ENCODE results near the gene CHIA. TPM values are rescaled to one million over a fixed set of nuclear protein-coding genes. Genes with fewer than 3 reads are reported as not detected.

CHIA gene
- total and polyA plus RNA-seq, 2 donors (not counting 3 experiments of a cell fraction or from before 2014, with no cell fraction given) = not detected

DNA sequence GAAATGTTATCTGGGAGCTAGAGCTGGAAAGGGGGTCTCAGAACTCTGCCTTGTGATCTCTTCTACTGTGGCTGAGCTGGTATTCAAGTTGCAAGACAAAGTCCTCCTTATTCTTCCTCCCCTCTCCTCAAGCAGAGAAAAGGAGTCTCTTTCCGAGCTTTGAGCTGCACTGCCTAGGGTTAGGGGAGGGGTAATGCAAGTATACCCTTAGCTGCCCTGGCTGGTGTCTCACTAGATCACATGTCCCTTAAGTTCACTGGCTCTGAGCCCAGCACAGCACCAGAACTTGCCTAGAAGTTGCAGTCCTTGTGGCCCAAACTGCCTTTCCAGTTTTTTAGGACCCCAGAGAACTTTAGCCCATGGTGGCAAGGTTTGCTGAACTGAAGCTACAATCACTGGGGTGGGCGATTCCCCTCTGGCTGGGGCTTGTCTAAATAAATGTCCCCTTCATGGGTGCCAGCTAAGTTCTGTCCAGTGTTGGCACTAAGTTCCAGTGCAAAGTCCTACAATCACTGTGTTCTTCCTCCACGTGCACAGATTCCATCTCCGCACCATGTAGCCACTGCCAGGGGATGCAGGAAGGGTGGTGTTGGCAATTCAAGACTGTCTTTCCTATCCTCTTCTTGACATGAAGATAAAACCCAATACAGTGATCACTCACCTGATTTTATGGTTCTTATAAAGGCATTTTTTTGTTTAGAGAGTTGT, 22.7 kb upstream of the CHIA start:
- H3K9me3 ChIP-seq (replicated peaks; ENCODE audit: control insufficient read depth, insufficient read depth, low read length) = no peaks in the 10 kb centered on the region
- H3K79me2 ChIP-seq (ENCODE audit: control insufficient read depth, insufficient read depth, low read length) = no peaks in the 10 kb centered on the region
- CTCF ChIA-PET = no interaction called here
- H3K4me2 ChIP-seq (ENCODE audit: insufficient read depth, low read length) = no peak overlapping the region
- H2AFZ ChIP-seq (ENCODE audit: low read depth, low read length) = no peak overlapping the region
- TF ChIP-seq GATA2 (IDR thresholded peaks at IDR 0.05; ENCODE audit: insufficient read depth, insufficient read length, low read depth, low read length) = no peak
- TF ChIP-seq, protein P1, sequence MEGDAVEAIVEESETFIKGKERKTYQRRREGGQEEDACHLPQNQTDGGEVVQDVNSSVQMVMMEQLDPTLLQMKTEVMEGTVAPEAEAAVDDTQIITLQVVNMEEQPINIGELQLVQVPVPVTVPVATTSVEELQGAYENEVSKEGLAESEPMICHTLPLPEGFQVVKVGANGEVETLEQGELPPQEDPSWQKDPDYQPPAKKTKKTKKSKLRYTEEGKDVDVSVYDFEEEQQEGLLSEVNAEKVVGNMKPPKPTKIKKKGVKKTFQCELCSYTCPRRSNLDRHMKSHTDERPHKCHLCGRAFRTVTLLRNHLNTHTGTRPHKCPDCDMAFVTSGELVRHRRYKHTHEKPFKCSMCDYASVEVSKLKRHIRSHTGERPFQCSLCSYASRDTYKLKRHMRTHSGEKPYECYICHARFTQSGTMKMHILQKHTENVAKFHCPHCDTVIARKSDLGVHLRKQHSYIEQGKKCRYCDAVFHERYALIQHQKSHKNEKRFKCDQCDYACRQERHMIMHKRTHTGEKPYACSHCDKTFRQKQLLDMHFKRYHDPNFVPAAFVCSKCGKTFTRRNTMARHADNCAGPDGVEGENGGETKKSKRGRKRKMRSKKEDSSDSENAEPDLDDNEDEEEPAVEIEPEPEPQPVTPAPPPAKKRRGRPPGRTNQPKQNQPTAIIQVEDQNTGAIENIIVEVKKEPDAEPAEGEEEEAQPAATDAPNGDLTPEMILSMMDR (IDR thresholded peaks at IDR 0.05; ENCODE audit: extremely low read depth in 1 of 2, insufficient read depth in 1 of 2, low read depth in 1 of 2, low read length in 2 of 2) = no peak
- no TSS peak for BruUV-seq (replicated peaks)
- dilution Hi-C loops (cut with MboI; ENCODE audit: extremely low pct_ligation_motif_present, low sequenced_read_pairs) = no loop called here
- H3K27me3 ChIP-seq (ENCODE audit: control insufficient read depth in 2 of 2, insufficient read depth in 2 of 2, low read length in 2 of 2) = peaks cover 26 to 27% of the 10 kb centered on the region in 2 experiments
- no peak overlapping the region for H3K27ac ChIP-seq (ENCODE audit: insufficient read depth, low read depth, low read length)
- POLR2A ChIA-PET = no interaction called here
- H3K4me3 ChIP-seq (replicated peaks in 1 of 3; ENCODE audit: insufficient read depth in 1 of 3, low read depth in 1 of 3, low read length in 3 of 3) = no peak overlapping the region
- H3K4me1 ChIP-seq (ENCODE audit: control insufficient read depth, extremely low read depth, insufficient read depth, low read length) = no peaks in the 10 kb centered on the region
- H4K20me1 ChIP-seq (replicated peaks; ENCODE audit: control insufficient read depth, extremely low read depth, insufficient read depth, low read length) = no peaks in the 10 kb centered on the region
- no peak overlapping the region for H3K9ac ChIP-seq (replicated peaks; ENCODE audit: extremely low read depth, insufficient read depth, low read length)
- no peaks in the 10 kb centered on the region for H3K36me3 ChIP-seq (ENCODE audit: control insufficient read depth in 2 of 2, extremely low read depth in 1 of 2, insufficient read depth in 2 of 2, low read length in 2 of 2)
- no peaks in the 10 kb centered on the region for H3K9me1 ChIP-seq (replicated peaks; ENCODE audit: control insufficient read depth, extremely low read depth, insufficient read depth, low read length)
- DNase-seq (ENCODE audit: low read depth, low spot score) (no peak), FAIRE-seq (no peak)
- intact Hi-C loops (cut with micrococcal nuclease) = no loop called here

- no peak for DNase-seq (ENCODE audit: low read depth, low spot score)
- no peak for FAIRE-seq
- H3K36me3 ChIP-seq (ENCODE audit: control insufficient read depth in 2 of 2, extremely low read depth in 1 of 2, insufficient read depth in 2 of 2, low read length in 2 of 2) = no peaks in the 10 kb centered on the region
- CTCF ChIA-PET = no interaction called here
- POLR2A ChIA-PET = no interaction called here
- H2AFZ ChIP-seq (ENCODE audit: low read depth, low read length) = no peak overlapping the region
- no peaks in the 10 kb centered on the region for H4K20me1 ChIP-seq (replicated peaks; ENCODE audit: control insufficient read depth, extremely low read depth, insufficient read depth, low read length)
- TF ChIP-seq POLR2A (IDR thresholded peaks at IDR 0.05; ENCODE audit: low read depth, low read length) (no peak), FOS (IDR thresholded peaks at IDR 0.05; ENCODE audit: borderline replicate concordance, insufficient read depth, low read length) (no peak), POLR2AphosphoS5 (IDR thresholded peaks at IDR 0.05; ENCODE audit: insufficient read depth, low read depth, low read length) (no peak), JUN (IDR thresholded peaks at IDR 0.05; ENCODE audit: borderline replicate concordance, insufficient read depth, insufficient read length, low read depth) (no peak), MYC (IDR thresholded peaks at IDR 0.05; ENCODE audit: low read depth, low read length) (no peak), EZH2 (IDR thresholded peaks at IDR 0.05; ENCODE audit: borderline replicate concordance, low read depth, low read length, severe bottlenecking) (no peak), GATA2 (IDR thresholded peaks at IDR 0.05; ENCODE audit: insufficient read depth, insufficient read length, low read depth, low read length) (no peak)
- TF ChIP-seq, protein P2, sequence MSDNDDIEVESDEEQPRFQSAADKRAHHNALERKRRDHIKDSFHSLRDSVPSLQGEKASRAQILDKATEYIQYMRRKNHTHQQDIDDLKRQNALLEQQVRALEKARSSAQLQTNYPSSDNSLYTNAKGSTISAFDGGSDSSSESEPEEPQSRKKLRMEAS (IDR thresholded peaks at IDR 0.05; ENCODE audit: insufficient read depth, insufficient read length) = no peak
- TF ChIP-seq, protein P1 (IDR thresholded peaks at IDR 0.05; ENCODE audit: extremely low read depth in 1 of 2, insufficient read depth in 1 of 2, low read depth in 1 of 2, low read length in 2 of 2) = no peak
- no peak overlapping the region for H3K27ac ChIP-seq (ENCODE audit: insufficient read depth, low read depth, low read length)
- intact Hi-C loops (cut with micrococcal nuclease) (no loop called here), dilution Hi-C loops (cut with MboI; ENCODE audit: extremely low pct_ligation_motif_present, low sequenced_read_pairs) (no loop called here)
- H3K9ac ChIP-seq (replicated peaks; ENCODE audit: extremely low read depth, insufficient read depth, low read length) = no peak overlapping the region
- no peak overlapping the region for H3K4me2 ChIP-seq (ENCODE audit: insufficient read depth, low read length)
- peaks cover 26 to 27% of the 10 kb centered on the region in 2 experiments for H3K27me3 ChIP-seq (ENCODE audit: control insufficient read depth in 2 of 2, insufficient read depth in 2 of 2, low read length in 2 of 2)
- H3K9me3 ChIP-seq (replicated peaks; ENCODE audit: control insufficient read depth, insufficient read depth, low read length) = no peaks in the 10 kb centered on the region
- H3K79me2 ChIP-seq (ENCODE audit: control insufficient read depth, insufficient read depth, low read length) = no peaks in the 10 kb centered on the region
- BruUV-seq (replicated peaks) = no TSS peak
- H3K4me3 ChIP-seq (replicated peaks in 1 of 3; ENCODE audit: insufficient read depth in 1 of 3, low read depth in 1 of 3, low read length in 3 of 3) = no peak overlapping the region
- H3K9me1 ChIP-seq (replicated peaks; ENCODE audit: control insufficient read depth, extremely low read depth, insufficient read depth, low read length) = no peaks in the 10 kb centered on the region
- no peaks in the 10 kb centered on the region for H3K4me1 ChIP-seq (ENCODE audit: control insufficient read depth, extremely low read depth, insufficient read depth, low read length)
Measured at GRCh38 chr1:111269825-111270406, 20.7 kb upstream of the CHIA start.
